Skeletal muscle cell (primary cell): Measurements from ENCODE around the gene PGAP3.

Experiments used
- DNase-seq: peaks from one replicate; pipeline ENCODE4 v3.0.0-alpha.2; 2010; ENCODE audit warnings: low read depth
- H3K4me3 ChIP-seq: 2 replicates; pipeline ENCODE4 v1.5.1; 2011; ENCODE audit warnings: low read depth, mild to moderate bottlenecking, control low read depth, low read length, moderate library complexity

The PGAP3 gene

DNA sequence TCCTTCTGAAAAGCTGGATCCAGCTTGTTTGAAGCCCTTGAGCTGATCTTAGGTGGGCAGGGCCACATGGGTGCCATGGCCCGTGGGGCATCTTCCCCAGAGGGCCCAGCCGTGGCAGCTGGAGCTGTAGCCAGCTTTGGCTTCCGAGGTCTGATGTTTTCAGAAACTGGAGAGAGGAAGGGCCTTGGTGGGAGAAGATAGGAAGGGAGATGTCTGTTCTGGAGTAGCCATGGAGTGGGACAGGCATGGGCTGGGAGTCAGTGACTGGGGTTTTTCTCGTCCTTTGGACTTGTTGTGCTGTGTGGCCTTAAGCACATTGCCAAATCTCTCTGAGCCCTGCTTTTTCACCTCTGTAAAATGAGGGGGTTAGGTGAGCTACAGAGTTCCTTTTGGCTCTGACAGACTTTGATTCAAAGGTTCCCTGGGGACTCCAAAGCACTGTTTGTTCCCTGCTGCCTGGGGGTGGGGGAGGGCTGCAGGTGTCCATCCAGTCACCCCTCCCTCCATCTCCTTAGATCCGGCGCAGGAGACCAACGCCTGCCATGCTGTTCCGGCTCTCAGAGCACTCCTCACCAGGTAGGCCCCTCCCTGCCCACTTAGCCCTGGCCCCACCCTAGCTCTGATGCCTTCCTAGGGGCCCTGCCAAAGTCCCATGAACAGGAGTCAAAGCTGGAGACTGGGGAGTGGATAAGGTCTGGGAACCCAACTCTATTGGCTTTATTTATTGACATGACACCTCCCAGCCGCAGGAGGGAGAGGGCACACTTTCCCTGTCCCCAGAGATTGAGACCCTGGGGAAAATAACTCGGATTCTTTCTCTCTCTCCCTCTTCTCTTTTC lies 59.0 kb downstream of the PGAP3 start:
- no peak overlapping the region for H3K4me3 ChIP-seq
- DNase-seq = no peak

DNA sequence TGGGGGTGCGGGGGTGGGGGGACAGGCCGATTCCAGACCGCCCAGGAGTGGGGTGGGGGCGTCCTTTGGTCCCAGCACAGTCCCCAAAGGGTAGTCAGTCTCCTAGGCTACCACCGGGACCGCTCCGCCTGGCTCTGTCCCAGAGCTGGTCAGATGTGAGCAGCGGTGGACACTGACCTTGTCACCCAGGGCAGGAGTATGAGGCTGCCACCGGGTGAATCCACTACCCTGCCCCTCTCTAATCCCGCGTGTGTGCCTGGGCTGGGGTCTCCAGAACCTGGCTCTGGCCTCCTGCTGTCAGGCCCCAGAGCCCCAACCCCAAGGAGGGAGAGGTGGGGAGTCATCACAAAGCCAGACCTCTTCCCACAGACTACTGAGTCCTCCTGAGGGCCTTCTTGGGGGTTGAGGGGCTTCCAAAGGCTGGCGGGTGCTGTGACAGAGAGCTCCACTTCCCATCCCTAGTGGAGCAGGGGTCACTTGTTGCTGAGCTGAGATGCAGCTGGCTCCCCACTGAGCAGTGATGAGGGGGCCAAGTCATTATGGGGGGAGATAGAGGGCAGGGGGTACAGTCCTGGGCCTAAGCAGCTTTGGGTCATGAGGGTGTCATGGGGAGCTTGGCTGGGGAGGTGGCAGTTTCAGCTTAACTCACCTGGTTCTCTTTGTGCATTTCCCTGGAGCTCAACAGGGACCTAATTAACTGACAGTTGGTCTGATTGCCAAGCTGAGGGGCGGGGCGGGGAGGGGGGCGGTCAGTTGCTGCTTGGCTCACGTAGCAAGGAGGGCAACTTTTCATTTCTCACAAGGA lies 59.9 kb downstream of the PGAP3 start:
- no peak for DNase-seq
- H3K4me3 ChIP-seq = no peak overlapping the region

DNA sequence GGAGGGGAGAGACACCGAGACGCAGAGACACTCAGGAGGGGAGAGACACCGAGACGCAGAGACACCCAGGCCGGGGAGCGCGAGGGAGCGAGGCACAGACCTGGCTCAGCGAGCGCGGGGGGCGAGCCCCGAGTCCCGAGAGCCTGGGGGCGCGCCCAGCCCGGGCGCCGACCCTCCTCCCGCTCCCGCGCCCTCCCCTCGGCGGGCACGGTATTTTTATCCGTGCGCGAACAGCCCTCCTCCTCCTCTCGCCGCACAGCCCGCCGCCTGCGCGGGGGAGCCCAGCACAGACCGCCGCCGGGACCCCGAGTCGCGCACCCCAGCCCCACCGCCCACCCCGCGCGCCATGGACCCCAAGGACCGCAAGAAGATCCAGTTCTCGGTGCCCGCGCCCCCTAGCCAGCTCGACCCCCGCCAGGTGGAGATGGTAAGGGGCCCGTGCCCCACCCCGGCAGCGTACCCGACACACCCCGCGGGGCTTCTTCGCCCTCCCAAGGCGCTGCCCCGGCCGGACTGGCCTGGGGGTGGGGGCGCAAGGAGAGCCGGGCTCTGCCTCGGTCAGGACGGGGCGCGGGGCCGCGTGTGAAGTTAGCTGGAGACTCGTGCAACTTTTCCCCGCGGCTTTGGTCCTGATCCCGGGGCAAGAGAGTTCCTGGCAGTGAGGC lies 60.7 kb downstream of the PGAP3 start:
- DNase-seq = no peak
- H3K4me3 ChIP-seq = peak overlapping the region; percentile 32

DNA sequence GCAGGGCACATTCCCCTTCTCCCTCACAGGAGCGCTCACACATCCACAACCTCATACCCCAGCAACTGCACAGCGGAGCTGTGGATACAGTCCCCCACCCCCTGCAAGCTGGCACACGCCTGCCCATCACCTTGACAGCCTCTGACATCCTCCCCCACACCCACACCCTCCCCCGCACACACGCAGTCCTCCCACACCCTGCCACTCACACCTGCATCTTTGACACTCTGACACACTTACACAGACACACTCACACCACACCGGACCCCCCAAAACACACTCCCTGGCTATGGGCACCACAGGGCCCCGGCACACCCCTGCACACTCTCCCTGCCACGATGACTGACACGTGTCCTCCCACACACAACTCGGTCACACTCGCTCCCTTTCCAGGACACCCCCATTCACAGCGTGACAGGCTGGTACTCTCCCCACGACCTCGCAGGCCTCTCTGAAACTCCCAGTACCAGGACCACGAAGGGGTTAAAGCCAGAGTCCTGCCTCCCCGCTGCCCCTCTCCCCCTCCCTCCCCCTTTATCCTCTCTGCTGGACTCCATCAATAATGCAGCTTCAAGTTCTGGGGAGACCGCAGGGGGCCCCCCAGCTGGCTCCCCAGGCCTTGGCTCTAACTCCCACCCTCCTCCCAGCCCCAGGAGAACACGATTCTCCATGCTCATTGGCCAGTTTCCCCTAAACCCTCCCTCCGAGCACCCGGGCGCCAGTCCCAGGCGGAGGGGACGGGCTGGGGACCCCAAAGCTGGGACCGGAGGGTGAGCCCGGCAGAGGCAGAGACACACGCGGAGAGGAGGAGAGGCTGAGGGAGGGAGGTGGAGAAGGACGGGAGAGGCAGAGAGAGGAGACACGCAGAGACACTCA lies 61.4 kb downstream of the PGAP3 start, which contains the start of gene PPP1R1B:
Gene PPP1R1B, plus strand, starts transcription at position 782 of the 876 bp plus-strand sequence. CDS start 441 bp downstream, outside the sequence.
- H3K4me3 ChIP-seq = peak within 1 kb of the TSS; percentile 32
- DNase-seq = no peak

DNA sequence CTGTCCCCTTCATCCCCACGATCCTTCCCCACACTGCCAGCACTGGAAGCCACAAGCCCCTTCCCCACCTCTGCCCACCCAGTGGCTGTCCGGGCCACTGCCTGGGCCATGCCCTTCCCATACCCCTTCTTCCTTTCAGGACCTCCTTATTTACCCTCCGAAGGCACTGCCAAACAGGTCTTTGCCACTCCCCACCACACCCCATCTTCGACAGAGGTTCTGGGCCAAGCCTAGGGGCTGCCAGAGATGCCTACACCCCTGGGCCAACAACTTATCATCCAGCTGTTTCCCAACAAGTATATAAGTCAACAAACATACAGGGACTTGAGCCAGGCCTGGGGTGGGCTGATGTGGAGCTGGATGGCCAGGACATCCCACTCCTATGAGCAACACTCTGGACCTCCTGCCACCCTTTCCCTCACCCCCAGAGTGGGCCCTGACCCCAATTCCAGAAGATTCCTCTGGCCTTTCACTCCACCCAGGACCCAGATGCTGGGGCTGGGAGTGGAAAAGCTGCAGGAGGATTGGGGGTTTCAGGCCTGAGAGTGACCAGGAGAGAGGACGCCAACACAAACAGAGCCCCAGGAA lies 62.6 kb downstream of the PGAP3 start:
- no peak for DNase-seq
- H3K4me3 ChIP-seq = no peak overlapping the region

DNA sequence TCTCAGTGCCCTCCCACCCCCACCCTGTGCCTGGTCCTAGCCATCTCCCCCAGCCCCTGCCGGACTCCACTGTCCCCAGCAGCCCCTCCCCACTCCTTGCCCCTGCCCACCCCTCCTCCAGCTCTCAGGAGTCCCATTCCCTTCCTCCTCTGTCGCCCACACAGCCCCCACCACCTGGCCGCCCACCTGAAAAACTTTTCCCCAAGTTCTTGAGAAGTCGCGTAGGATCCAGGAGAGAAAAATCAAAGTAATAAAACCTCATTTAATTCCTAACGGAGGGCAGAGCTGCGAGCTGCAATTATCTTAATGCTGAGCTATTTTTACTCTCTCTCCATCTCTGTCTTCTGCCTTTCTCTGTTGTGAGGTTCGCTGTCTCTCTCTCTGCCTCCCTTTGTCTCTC lies 63.5 kb downstream of the PGAP3 start:
- DNase-seq = no peak
- no peak overlapping the region for H3K4me3 ChIP-seq

DNA sequence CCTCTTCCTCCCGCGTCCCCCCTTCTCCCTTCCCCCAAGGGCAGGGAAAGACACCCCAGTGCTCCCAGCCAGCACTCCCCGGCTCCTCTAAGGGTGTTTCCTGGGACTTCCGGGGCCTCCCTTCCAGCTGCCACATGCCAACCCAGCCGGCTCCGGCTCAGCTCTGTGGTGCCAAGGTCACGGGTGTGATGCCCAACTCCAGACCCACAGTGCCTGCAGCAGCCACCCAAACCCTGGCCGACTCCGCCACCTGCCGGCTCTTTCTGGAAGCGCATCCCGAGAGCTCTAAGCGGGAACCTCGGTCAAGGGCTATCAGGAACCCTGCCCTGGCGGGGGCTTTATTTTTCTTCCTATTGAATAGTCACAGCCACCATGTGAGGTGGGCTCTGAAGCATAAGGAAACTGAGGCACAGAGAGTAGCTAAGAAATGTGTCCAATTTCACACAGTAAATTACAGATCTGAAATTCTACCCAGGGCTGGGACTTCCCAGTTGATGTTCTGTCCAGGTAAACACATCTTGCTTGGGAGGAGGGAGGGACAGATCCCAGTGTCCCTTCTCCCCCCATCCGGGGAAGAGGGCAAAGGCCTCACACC lies 64.4 kb downstream of the PGAP3 start:
- DNase-seq = no peak
- no peak overlapping the region for H3K4me3 ChIP-seq

DNA sequence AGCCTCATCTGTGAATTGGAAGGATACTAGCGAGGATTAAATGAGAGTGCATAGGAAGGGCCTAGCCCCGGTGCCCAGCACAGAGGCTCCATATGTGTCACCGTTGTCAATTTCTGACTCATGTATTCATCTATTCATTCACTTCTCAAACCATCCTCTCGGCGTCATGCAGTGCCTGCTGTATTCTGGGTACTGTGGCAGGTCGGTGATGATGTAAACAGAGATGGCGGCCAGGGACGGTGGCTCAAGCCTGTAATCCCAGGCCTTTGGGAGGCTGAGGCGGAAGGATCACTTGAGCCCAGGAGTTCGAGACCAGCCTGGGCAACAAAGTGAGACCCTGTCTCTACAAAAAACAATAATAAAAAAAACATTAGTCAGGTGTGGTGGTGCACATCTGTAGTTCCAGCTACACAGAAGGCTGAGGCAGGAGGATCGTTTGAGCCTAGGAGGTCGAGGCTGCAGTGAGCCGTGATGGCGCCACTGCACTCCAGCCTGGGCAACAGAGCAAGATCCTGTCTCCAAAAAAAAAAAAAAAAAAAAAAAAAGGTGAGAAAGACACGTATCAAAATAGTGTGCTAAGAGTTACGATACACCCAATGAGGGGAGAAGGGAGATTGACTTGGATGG lies 65.4 kb downstream of the PGAP3 start:
- no peak overlapping the region for H3K4me3 ChIP-seq
- DNase-seq = no peak

DNA sequence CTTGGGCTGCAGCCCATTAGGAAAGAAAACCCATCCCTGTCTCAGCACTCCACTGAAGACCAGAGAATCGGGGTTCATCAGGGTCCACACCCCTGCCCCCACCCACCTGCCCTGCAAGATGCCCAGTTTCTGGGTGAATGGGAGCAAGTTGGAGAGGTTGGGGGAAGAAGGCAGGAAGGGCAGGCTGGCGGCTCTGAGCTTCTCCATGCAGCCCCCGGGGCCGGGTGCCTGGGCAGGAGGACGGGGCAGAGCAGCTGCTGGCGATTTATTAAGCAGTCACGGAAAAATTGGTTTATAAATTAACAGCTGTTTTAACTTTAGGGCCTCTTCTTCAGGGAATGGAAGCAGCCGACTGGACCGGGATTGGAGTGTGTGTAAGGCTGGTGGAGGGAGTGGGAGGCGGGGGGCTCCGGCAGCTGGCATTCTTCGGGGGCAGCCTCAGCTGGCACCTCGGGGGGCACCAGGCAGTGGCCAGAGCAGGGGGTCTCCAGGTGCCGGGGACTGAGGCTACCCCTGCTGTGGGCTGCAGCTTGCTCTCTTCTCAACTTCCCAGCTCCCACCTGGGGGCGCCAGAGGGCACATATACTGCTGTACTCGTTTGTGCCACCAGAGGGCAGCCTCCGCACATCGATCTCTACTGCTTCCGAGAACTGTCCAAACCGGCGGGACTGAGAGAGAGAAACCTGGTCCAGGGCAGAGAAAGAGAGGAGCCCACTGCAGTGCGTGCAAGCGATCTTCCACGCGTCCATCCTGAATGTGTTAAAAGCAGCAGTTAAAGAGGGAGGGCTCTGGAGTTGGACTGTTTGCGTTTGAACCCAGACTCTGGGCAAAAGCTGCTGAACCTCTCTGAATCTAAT lies 66.1 kb downstream of the PGAP3 start:
- DNase-seq = peak; percentile 13
- H3K4me3 ChIP-seq = no peak overlapping the region
